HCT116 (cell line): ENCODE results near the gene SVEP1. TPM values are rescaled to one million over a fixed set of nuclear protein-coding genes. Genes with fewer than 3 reads are reported as not detected.

ENCODE experiments used
- ATAC-seq: fragments of 200-7000 bp; cut with Tn5 transposase; 2 replicates; pipeline ENCODE4 v1.9.1; 2020; ENCODE audit warnings: mild to moderate bottlenecking, moderate library complexity
- BruUV-seq: library from RNA; stranded (reverse); fragments of 400-500 nt; replicated peaks from 2 replicates; lab custom pipeline; 2021; lab: Mats Ljungman, UMichigan
- CTCF ChIA-PET: fragments of 300-600 bp; sonication (Branson Sonifier 250); formaldehyde crosslinking; loops from one replicate; lab custom pipeline; 2021; ENCODE audit warnings: antibody characterized with exemption; lab: Charles Lee
- POLR2A ChIA-PET: fragments of 300-600, 350-600 bp; sonication (Branson Sonifier 250); formaldehyde crosslinking; loops from one replicate; lab custom pipeline; 2021; ENCODE audit warnings: antibody characterized with exemption; lab: Charles Lee
- RAD21 ChIA-PET, 2 experiments: fragments of 300-600 bp; sonication (Branson Sonifier 250); formaldehyde crosslinking; loops; one replicate each; lab custom pipeline; 2023; ENCODE audit warnings: low total read pairs in 2 of 2; ENCODE audit not compliant: uncharacterized antibody in 2 of 2, unreplicated experiment in 2 of 2, low non-redundant PET in 1 of 2; lab: Charles Lee
- DNase-seq: peaks from one replicate; pipeline ENCODE4 v3.0.0-alpha.2; 2010; ENCODE audit warnings: low read depth, low spot score
- H2AFZ ChIP-seq: fragments of 200-600 bp; shearing (Covaris generic), sonication (generic); 2 replicates; pipeline ENCODE4 v1.6.1; 2017; ENCODE audit warnings: low read depth, mixed run types, mixed read lengths, antibody characterized with exemption, low read length; ENCODE audit not compliant: poor library complexity, severe bottlenecking
- H3K27ac ChIP-seq: 2 replicates; pipeline ENCODE4 v1.5.1; 2012; ENCODE audit warnings: low read depth, low read length
- H3K27me3 ChIP-seq: fragments of 200-600 bp; sonication (generic); 2 replicates; pipeline ENCODE4 v1.6.1; 2016; ENCODE audit warnings: mixed run types, low read length, mixed read lengths; ENCODE audit not compliant: insufficient read depth
- H3K36me3 ChIP-seq, 2 experiments: fragments of 200-500 bp in 1 of 2; fragments of 200-600 bp in 1 of 2; sonication (Bioruptor generic) in 1 of 2; sonication (generic) in 1 of 2; 2 replicates each; pipeline versions ENCODE4 v1.5.1 to v1.6.1; 2014 to 2016; ENCODE audit warnings: low read length in 2 of 2, inconsistent platforms in 1 of 2, mixed read lengths in 1 of 2, mixed run types in 1 of 2; ENCODE audit not compliant: insufficient read depth in 2 of 2, control insufficient read depth in 1 of 2
- H3K4me1 ChIP-seq, 2 experiments: fragments of 200-600 bp in 1 of 2; sonication (generic) in 1 of 2; 2 replicates each; pipeline versions ENCODE4 v1.5.1 to v1.6.1; 2012 to 2017; ENCODE audit warnings: low read length in 2 of 2, inconsistent platforms in 1 of 2, mild to moderate bottlenecking in 1 of 2, mixed read lengths in 1 of 2, mixed run types in 1 of 2, moderate library complexity in 1 of 2; ENCODE audit not compliant: insufficient read depth in 2 of 2, control insufficient read depth in 1 of 2
- H3K4me2 ChIP-seq: fragments of 200-600 bp; sonication (generic); 2 replicates; pipeline ENCODE4 v1.6.1; 2017; ENCODE audit warnings: mixed run types, low read length, mixed read lengths
- H3K4me3 ChIP-seq, 2 experiments: fragments of 200-600 bp in 1 of 2; sonication (generic) in 1 of 2; replicated peaks in 1 of 2; 2 replicates each; pipeline ENCODE4 v1.5.1; 2011 to 2016; ENCODE audit warnings: low read length in 2 of 2, control low read depth in 1 of 2, low read depth in 1 of 2, mild to moderate bottlenecking in 1 of 2, mixed read lengths in 1 of 2, mixed run types in 1 of 2
- H3K79me2 ChIP-seq: fragments of 200-600 bp; sonication (generic); 2 replicates; pipeline ENCODE4 v1.6.1; 2017; ENCODE audit warnings: mild to moderate bottlenecking, mixed run types, low read length, moderate library complexity, mixed read lengths; ENCODE audit not compliant: insufficient read depth
- H3K9ac ChIP-seq: fragments of 200-600 bp; sonication (generic); 2 replicates; pipeline ENCODE4 v1.6.1; 2016; ENCODE audit warnings: low read length, mixed read lengths
- H3K9me2 ChIP-seq: fragments of 200-600 bp; sonication (generic), shearing (Covaris generic); 2 replicates; pipeline ENCODE4 v1.6.1; 2017; ENCODE audit warnings: mixed run types, mild to moderate bottlenecking, moderate library complexity; ENCODE audit not compliant: insufficient read depth
- H3K9me3 ChIP-seq, 2 experiments: fragments of 200-500 bp in 1 of 2; fragments of 200-600 bp in 1 of 2; sonication (Bioruptor generic) in 1 of 2; sonication (generic) in 1 of 2; 2 replicates each; pipeline ENCODE4 v1.6.1; 2014 to 2017; ENCODE audit warnings: low read length in 2 of 2, mixed read lengths in 2 of 2, inconsistent platforms in 1 of 2, low read depth in 1 of 2, mild to moderate bottlenecking in 1 of 2, mixed run types in 1 of 2, moderate library complexity in 1 of 2; ENCODE audit not compliant: control insufficient read depth in 1 of 2, insufficient read depth in 1 of 2
- H4K20me1 ChIP-seq: fragments of 200-600 bp; sonication (generic), shearing (Covaris generic); 2 replicates; pipeline ENCODE4 v1.6.1; 2017; ENCODE audit warnings: mixed run types, mild to moderate bottlenecking, moderate library complexity; ENCODE audit not compliant: insufficient read depth
- CEBPB ChIP-seq: IDR thresholded peaks from 2 replicates; pipeline ENCODE4 v1.6.1; 2012; ENCODE audit warnings: low read depth
- ELF1 ChIP-seq: IDR thresholded peaks from 2 replicates; pipeline ENCODE4 v1.6.1; 2012; ENCODE audit warnings: low read depth, borderline replicate concordance
- EZH2 ChIP-seq: fragments of 200-600 bp; sonication (generic); IDR thresholded peaks from 2 replicates; pipeline ENCODE4 v1.6.1; 2017; ENCODE audit warnings: antibody characterized with exemption, mixed run types
- EZH2phosphoT487 ChIP-seq: fragments of 200-600 bp; IDR thresholded peaks from 2 replicates; pipeline ENCODE4 v1.6.1; 2018; ENCODE audit warnings: antibody characterized with exemption, borderline replicate concordance
- FOSL1 ChIP-seq: IDR thresholded peaks from 2 replicates; pipeline ENCODE4 v1.6.1; 2012; ENCODE audit warnings: low read depth
- POLR2A ChIP-seq: IDR thresholded peaks from 2 replicates; pipeline ENCODE4 v1.7.0; 2011; ENCODE audit warnings: borderline replicate concordance; ENCODE audit not compliant: insufficient read depth, insufficient read length; ENCODE audit errors: extremely low read depth
- POLR2AphosphoS5 ChIP-seq: IDR thresholded peaks from 2 replicates; pipeline ENCODE4 v1.6.1; 2011; ENCODE audit warnings: mild to moderate bottlenecking, low read depth, low read length, moderate library complexity
- SRF ChIP-seq: IDR thresholded peaks from 2 replicates; pipeline ENCODE4 v1.6.1; 2012; ENCODE audit warnings: low read depth
- TCF7L2 ChIP-seq: IDR thresholded peaks from 2 replicates; pipeline ENCODE4 v1.7.0; 2011; ENCODE audit warnings: borderline replicate concordance, inconsistent platforms; ENCODE audit not compliant: insufficient read depth, insufficient read length; ENCODE audit errors: extremely low read depth
- intact Hi-C: fragments of 100-400 bp; cut with micrococcal nuclease; formaldehyde crosslinking; loops from 2 replicates; pipeline ENCODE4 v1.10.0; 2022
- total RNA-seq: library from RNA; stranded (reverse); gene quantifications from one replicate; pipeline ENCODE4 v1.2.1, GENCODE V29; 2021; ENCODE audit not compliant: unreplicated experiment
- TF ChIP-seq, protein P1 (sequence below): IDR thresholded peaks from 2 replicates; pipeline ENCODE4 v1.6.1; 2011; ENCODE audit warnings: mild to moderate bottlenecking, low read length, moderate library complexity; ENCODE audit not compliant: insufficient replicate concordance; ENCODE audit errors: extremely low read depth
- TF ChIP-seq, protein P2 (sequence below): IDR thresholded peaks from 2 replicates; pipeline ENCODE4 v1.6.1; 2012

Gene SVEP1
- total RNA-seq, 1 experiment from 2014 or later = 0.15 TPM

DNA sequence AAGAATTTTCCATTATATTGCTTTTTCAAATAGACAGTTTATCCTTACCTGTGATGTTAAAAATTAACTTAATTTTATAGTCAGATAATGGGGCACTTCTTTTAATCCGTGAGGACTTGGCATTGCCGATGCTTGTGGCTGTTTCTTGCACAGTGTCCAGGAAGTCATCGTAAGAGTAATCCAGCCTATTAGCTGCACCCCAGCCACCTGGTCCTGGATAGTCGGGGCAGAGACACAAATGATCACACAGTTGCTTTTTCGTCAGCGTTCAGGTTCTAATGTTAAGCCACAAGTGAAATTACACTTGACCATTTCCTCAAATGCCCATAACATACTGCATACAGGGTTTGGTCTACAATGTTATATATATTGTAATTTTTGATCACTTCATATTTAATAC, 107.4 kb downstream of the SVEP1 start:
- Histone ChIP-seq H3K4me1 (no peaks in the 10 kb centered on the region), H2AFZ (no peak overlapping the region), H3K27me3 (no peaks in the 10 kb centered on the region), H3K9ac (no peak overlapping the region), H3K79me2 (no peaks in the 10 kb centered on the region), H3K9me3 (no peaks in the 10 kb centered on the region), H3K4me3 (no peak overlapping the region), H4K20me1 (no peaks in the 10 kb centered on the region), H3K4me2 (no peak overlapping the region), H3K9me2 (no peaks in the 10 kb centered on the region), H3K36me3 (no peaks in the 10 kb centered on the region), H3K27ac (no peak overlapping the region)
- ChIA-PET CTCF (no interaction called here), POLR2A (no interaction called here), RAD21 (no interaction called here)
- TF ChIP-seq, protein P1, sequence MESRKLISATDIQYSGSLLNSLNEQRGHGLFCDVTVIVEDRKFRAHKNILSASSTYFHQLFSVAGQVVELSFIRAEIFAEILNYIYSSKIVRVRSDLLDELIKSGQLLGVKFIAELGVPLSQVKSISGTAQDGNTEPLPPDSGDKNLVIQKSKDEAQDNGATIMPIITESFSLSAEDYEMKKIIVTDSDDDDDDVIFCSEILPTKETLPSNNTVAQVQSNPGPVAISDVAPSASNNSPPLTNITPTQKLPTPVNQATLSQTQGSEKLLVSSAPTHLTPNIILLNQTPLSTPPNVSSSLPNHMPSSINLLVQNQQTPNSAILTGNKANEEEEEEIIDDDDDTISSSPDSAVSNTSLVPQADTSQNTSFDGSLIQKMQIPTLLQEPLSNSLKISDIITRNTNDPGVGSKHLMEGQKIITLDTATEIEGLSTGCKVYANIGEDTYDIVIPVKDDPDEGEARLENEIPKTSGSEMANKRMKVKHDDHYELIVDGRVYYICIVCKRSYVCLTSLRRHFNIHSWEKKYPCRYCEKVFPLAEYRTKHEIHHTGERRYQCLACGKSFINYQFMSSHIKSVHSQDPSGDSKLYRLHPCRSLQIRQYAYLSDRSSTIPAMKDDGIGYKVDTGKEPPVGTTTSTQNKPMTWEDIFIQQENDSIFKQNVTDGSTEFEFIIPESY = no peak
- TF ChIP-seq FOSL1 = no peak
- TF ChIP-seq, protein P2, sequence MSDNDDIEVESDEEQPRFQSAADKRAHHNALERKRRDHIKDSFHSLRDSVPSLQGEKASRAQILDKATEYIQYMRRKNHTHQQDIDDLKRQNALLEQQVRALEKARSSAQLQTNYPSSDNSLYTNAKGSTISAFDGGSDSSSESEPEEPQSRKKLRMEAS = no peak
- no peak for TF ChIP-seq ELF1
- TF ChIP-seq EZH2phosphoT487 = no peak
- no peak for TF ChIP-seq CEBPB
- no peak for TF ChIP-seq SRF
- no peak for TF ChIP-seq EZH2
- no peak for TF ChIP-seq TCF7L2
- TF ChIP-seq POLR2AphosphoS5 = no peak
- no peak for TF ChIP-seq POLR2A
- no TSS peak for BruUV-seq
- ATAC-seq (no peak), DNase-seq (no peak)
- intact Hi-C loops = no loop called here
